Measurements from ENCODE around the gene ROS1. TPM values are rescaled to one million over a fixed set of nuclear protein-coding genes. Genes with fewer than 3 reads are reported as not detected.
"Not testable (repeated sequence)": the region's sequence is repeated elsewhere in the genome, so short reads cannot be mapped to it uniquely, and the experiment has no call there.

Gene ROS1
- total RNA-seq, 1 experiment from 2014 or later: 0.06 TPM

- DNase-seq (ENCODE audit: low read depth): no peak
These were observed 41.1 kb downstream of the ROS1 start for GRCh38 chr6:117384659-117385058.

- no peak for DNase-seq (ENCODE audit: low read depth)
These were observed 44.0 kb downstream of the ROS1 start for GRCh38 chr6:117381749-117382148.

DNA sequence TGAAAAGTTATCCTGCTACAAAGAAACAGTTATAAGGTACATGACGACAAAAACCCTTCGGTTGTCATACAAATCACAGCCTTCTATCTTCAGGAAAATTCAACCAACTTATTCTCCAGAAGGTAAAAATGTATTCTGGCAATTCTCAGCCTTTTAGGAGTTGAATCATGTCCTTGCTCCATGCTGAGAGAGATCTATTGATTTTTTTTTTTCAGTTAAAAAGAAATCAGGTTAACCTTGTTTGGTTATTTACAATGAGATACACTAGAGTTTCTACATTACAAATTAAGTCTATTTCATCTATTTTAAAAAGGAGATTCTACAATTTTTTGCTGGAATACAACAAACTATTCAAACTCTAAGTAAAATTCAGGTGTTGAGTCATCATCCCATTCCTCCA, 45.4 kb downstream of the ROS1 start:
- no peak for DNase-seq (ENCODE audit: low read depth)

GRCh38 chr6:117375446-117375845, 50.3 kb downstream of the ROS1 start:
- no peak for DNase-seq (ENCODE audit: low read depth)

DNA sequence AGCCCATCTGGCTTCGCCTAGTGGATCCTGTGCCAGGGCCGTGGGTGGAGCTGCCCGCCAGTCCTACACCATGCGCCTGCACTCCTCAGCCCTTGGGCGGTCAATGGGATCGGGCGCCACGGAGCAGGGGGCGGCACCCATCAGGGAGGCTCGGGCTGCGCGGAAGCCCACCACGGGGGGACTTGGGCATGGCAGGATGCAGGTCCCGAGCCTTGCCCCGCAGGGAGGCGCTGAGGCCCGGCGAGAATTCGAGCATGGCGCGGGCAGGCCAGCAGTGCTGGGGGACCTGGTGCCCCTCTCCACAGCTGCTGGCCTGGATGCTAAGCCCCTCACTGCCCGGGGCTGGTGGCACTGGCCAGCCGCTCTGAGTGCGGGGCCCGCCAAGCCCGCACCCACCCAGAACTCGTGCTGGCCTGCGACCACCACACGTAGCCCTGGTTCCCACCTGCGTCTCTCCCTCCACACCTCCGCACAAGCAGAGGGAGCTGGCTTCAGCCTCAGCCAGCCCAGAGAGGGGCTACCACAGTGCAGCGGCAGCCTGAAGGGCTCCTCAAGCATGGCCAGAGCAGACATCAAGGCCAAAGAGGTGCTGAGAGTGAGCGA, 52.4 kb downstream of the ROS1 start:
- no peak for DNase-seq (ENCODE audit: low read depth)

GRCh38 chr6:117372289-117372688, 53.5 kb downstream of the ROS1 start:
- DNase-seq (ENCODE audit: low read depth): not testable (repeated sequence)

DNA sequence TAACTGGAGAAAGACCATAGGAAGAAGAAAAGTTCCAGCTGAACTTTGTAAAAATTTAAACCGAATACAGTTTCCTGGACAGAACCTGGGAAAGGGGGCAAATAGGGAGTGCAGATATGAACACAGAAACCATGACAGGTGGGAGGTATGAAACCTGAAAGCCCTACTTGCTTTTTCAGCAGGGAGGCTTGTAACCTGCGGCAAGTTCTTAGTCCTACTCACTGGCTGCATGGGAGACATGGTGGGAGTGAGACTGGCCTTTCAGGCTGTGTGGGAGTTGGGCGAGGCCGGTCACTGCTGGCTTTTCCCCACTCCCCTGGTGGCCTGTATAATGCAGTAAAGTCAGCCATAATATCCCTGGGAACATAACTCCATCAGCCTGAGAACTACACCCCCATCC, 54.2 kb downstream of the ROS1 start:
- DNase-seq (ENCODE audit: low read depth): no peak

GRCh38 chr6:117359581-117359980, 66.2 kb downstream of the ROS1 start:
- no peak for DNase-seq (ENCODE audit: low read depth)

DNA sequence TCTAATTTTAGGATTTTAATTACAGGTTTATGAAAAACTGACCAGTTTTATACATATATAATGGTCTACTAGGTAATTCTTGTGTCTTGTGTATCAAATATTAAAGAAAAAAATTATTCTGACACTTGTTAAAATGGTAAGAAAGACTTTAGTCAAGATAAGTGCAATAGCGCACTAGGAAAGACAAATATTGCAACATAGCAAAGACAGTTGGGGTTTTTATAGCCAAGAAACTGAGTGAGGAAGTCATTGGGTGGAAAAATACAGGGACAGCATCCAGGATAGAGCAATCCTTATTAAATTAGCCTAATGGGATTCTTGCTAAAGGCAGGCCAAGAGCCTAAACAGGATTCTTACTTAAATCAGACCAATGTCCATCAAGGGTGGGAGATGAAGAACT, 71.1 kb downstream of the ROS1 start:
- no peak for DNase-seq (ENCODE audit: low read depth)

GRCh38 chr6:117352466-117353081, 73.2 kb downstream of the ROS1 start:
- DNase-seq (ENCODE audit: low read depth): peak; percentile 24

- no peak for DNase-seq (ENCODE audit: low read depth)
These were observed 74.2 kb downstream of the ROS1 start for GRCh38 chr6:117351521-117351920.

DNA sequence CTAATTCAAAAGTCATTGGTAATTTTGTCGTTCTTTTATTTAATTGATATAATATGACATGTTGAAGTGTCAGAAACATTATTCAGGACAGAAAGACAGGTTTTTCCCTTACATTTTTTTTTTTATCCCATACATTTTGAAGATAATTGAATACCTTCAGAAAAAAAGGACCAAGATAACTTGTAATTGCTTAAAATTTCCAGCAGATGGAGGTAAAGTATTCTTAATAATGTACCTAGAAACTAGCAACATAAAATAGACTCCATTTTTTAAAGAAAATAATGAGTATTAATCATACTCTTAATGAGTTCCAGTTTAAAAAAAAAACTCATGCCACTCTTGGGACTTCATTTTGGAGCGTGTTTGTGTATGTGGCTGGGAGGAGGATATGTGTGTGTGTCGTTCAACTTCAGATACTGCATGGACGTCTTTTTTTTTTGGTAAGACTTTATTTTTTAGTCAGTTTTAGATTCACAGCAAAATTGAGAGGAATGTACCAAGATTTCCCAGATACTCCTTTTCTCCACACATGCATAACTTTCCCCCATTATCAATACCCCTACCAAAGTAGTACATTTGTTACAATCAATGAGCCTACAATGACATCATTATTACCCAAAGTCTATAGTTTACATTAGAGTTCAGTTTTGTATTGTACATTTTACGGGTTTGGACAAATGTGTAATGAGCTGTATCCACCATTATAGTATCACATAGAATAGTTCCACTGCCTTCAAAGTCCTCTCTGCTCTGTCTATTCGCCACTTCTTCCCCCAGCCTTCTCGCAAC, 79.4 kb downstream of the ROS1 start:
- peak; percentile 44 for DNase-seq (ENCODE audit: low read depth)

- no peak for DNase-seq (ENCODE audit: low read depth)
These were observed 80.5 kb downstream of the ROS1 start for GRCh38 chr6:117345292-117345610.

DNA sequence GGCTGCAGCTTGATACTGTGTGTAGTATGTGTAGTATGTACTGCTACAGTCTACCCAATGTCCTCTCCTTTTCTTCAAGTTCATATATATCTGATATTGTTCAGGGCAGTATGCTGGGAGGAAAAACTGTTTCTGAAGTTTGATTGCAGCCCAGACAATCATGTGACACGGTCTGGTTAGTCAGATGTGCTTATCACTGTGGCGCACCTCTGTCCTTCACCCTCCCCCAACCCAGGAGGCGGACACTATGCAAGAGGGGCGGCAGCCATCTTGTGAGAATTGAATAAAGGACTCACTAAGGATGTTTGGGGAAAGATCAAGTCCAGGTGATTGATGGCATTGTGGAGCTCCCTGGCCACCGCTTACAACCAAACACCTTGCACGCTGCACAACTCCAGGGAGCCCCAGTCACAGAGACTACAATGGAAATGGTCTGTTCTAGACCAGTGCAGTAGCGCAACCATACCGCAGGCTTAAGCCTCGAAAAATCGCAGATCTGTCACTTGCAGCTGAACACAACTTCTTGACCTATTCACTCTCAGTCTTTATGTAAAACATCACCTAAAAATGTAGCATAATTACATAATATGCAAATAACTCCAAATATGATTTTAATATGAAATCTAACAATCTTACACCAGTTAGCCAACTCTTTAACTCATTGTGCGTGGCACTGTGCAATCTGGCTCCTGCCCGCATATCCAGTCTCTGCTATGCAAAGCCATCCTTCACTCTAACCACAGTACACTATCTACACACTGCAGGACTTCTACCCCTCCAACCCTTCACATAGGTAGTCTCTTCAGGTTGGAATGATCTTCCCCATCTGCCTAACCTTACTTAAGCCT, 81.1 kb downstream of the ROS1 start:
- DNase-seq (ENCODE audit: low read depth): no peak

- peak; percentile 20 for DNase-seq (ENCODE audit: low read depth)
These were observed 87.2 kb downstream of the ROS1 start for GRCh38 chr6:117338567-117338966.

GRCh38 chr6:117329926-117330325, 95.8 kb downstream of the ROS1 start:
- no peak for DNase-seq (ENCODE audit: low read depth)

GRCh38 chr6:117328500-117328899, 97.2 kb downstream of the ROS1 start:
- no peak for DNase-seq (ENCODE audit: low read depth)

DNA sequence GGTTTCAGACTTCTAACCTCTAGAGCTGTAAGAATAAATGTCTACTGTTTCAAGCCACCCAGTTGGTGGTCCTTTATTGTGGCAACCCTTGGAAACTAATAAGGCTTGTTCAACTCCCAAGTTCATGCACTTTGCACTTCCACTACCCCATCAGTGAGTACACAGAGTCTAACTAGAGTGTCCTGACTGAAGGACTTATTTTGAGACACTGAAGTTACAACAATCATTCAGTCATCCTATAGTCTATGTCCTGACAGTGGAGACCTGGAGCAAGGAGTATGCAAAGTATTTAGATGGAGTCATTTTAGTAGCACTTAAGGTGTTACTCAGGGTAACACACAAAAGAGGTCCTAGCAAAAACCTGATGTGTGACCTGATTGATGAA, 97.7 kb downstream of the ROS1 start:
- DNase-seq (ENCODE audit: low read depth): no peak

GRCh38 chr6:117327149-117328004, 98.4 kb downstream of the ROS1 start:
- DNase-seq (ENCODE audit: low read depth): no peak

DNA sequence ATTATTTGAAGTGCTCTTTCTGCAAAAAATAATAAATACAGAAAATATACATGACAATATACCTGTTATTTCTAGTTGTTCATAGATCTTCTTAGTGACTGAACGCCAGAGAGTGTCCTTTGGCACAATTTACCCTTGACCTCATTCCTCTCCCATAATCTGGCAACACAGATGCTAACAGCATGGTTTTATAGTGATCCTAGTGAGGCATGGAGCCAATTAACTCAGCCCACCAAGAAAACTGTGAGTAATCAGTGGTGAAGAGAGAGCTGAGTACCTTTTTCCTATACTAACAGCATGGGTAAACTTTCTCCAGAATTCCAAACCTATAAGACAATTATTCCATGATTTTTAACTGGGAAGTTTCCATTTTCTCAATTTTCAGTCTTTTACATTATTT, 99.3 kb downstream of the ROS1 start:
- peak; percentile 13 for DNase-seq (ENCODE audit: low read depth)

DNA sequence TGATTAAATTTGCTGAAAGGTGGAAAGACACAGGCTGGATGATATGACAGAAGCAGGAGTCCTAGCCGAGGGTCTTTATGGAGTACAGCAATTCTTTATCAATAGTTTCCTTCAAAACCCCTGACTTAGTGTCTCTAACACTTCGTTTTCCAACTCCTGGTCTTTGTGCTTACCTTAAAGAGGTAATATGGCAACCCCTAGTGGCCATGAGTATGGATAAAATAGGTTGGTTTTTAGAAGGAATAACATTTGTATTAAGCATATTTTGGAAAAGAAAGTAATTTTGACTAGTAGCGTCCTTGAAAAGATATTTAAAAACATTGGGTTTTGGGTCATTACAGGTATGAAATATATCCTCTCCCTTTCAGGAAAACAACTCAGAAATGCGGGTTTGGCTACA, 108.5 kb downstream of the ROS1 start:
- peak; percentile 22 for DNase-seq (ENCODE audit: low read depth)

Measured in HT1080 (cell line).